Mammary epithelial cell (primary cell): ENCODE results near the gene CCL7.

ENCODE experiments used
- CTCF ChIP-seq, 2 donors: IDR thresholded peaks in 1 of 2; conservative IDR thresholded peaks in 1 of 2; 2 replicates each; pipeline ENCODE4 v1.5.1; 2011 to 2012; ENCODE audit warnings: inconsistent platforms in 2 of 2, low read length in 2 of 2, mild to moderate bottlenecking in 2 of 2, control low read depth in 1 of 2, low read depth in 1 of 2; ENCODE audit not compliant: insufficient read depth in 1 of 2; ENCODE audit errors: extremely low read depth in 1 of 2
- EZH2 ChIP-seq: IDR thresholded peaks from 2 replicates; pipeline ENCODE4 v1.6.1; 2012; ENCODE audit warnings: low read length, inconsistent platforms, borderline replicate concordance

- no peak for TF ChIP-seq CTCF (conservative IDR thresholded peaks at IDR 0.05 in 1 of 2, IDR thresholded peaks at IDR 0.05 in 1 of 2; ENCODE audit: extremely low read depth in 1 of 2, insufficient read depth in 1 of 2, low read depth in 1 of 2, low read length in 2 of 2)
- TF ChIP-seq EZH2 = no peak
Observed at GRCh38 chr17:34261568-34262337, 8.3 kb upstream of the CCL7 start.
